DOHH2 (cell line): ENCODE measurements around the gene KIF25.

Experiments used
- H3F3A ChIP-seq: fragments of 200-600 bp; sonication (generic), shearing (Covaris generic); 2 replicates; pipeline ENCODE4 v1.6.0; 2016; ENCODE audit warnings: antibody characterized with exemption, mild to moderate bottlenecking; ENCODE audit not compliant: control insufficient read depth, insufficient read depth
- H3K27ac ChIP-seq: fragments of 200-600 bp; sonication (generic); 2 replicates; pipeline ENCODE4 v1.5.1; 2014; ENCODE audit warnings: low read depth, mild to moderate bottlenecking, low read length, moderate library complexity
- H3K27me3 ChIP-seq: fragments of 200-600 bp; sonication (generic); 2 replicates; pipeline ENCODE4 v1.6.1; 2014; ENCODE audit warnings: mild to moderate bottlenecking, low read length, mixed read lengths; ENCODE audit not compliant: control insufficient read depth
- H3K36me3 ChIP-seq: fragments of 200-600 bp; sonication (generic); 2 replicates; pipeline ENCODE4 v1.6.1; 2014; ENCODE audit warnings: mild to moderate bottlenecking, low read length, moderate library complexity, mixed read lengths; ENCODE audit not compliant: control insufficient read depth
- H3K4me1 ChIP-seq: fragments of 200-600 bp; sonication (generic); 2 replicates; pipeline ENCODE4 v1.6.1; 2014; ENCODE audit warnings: mild to moderate bottlenecking, low read length, mixed read lengths; ENCODE audit not compliant: control insufficient read depth
- H3K4me2 ChIP-seq: fragments of 200-600 bp; sonication (generic); 2 replicates; pipeline ENCODE4 v1.6.0; 2014; ENCODE audit warnings: mild to moderate bottlenecking, low read length, moderate library complexity
- H3K4me3 ChIP-seq: fragments of 200-600 bp; sonication (generic); 2 replicates; pipeline ENCODE4 v1.5.1; 2014; ENCODE audit warnings: mild to moderate bottlenecking, low read length, mixed read lengths
- H3K79me2 ChIP-seq: fragments of 200-600 bp; sonication (generic); 2 replicates; pipeline ENCODE4 v1.6.1; 2014; ENCODE audit warnings: mild to moderate bottlenecking, low read length, mixed read lengths; ENCODE audit not compliant: control insufficient read depth
- H3K9me2 ChIP-seq: fragments of 200-600 bp; sonication (generic); replicated peaks from 2 replicates; pipeline ENCODE4 v1.6.1; 2014; ENCODE audit warnings: mild to moderate bottlenecking, low read length, mixed read lengths; ENCODE audit not compliant: control insufficient read depth
- H3K9me3 ChIP-seq: fragments of 200-600 bp; sonication (generic); 2 replicates; pipeline ENCODE4 v1.6.1; 2014; ENCODE audit warnings: antibody characterized with exemption, low read length, mixed read lengths; ENCODE audit not compliant: control insufficient read depth, insufficient read depth
- H4K20me1 ChIP-seq: fragments of 200-600 bp; sonication (generic); 2 replicates; pipeline ENCODE4 v1.6.0; 2014; ENCODE audit warnings: low read depth, mild to moderate bottlenecking, antibody characterized with exemption, low read length, moderate library complexity; ENCODE audit not compliant: control insufficient read depth, insufficient read depth
- EZH2phosphoT487 ChIP-seq: fragments of 200-600 bp; sonication (generic); IDR thresholded peaks from 2 replicates; pipeline ENCODE4 v1.6.1; 2017; ENCODE audit warnings: borderline replicate concordance, mild to moderate bottlenecking, antibody characterized with exemption, low read length, moderate library complexity, mixed read lengths
- TF ChIP-seq, protein P1 (sequence below): fragments of 200-600 bp; sonication (generic); IDR thresholded peaks from one replicate; pipeline ENCODE4 v1.5.1; 2014; ENCODE audit warnings: antibody characterized with exemption, mild to moderate bottlenecking, low read depth, low read length; ENCODE audit not compliant: poor library complexity, severe bottlenecking

KIF25 gene, protein sequence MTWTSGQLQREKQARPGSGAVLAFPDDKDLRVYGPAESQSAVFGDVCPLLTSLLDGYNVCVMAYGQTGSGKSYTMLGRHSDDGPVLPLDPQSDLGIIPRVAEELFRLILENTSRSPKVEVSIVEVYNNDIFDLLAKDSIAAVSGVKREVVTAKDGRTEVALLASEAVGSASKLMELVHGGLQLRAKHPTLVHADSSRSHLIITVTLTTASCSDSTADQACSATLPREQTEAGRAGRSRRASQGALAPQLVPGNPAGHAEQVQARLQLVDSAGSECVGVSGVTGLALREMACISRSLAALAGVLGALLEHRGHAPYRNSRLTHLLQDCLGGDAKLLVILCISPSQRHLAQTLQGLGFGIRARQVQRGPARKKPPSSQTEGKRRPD

GRCh38 chr6:167997642-167998041, at the start of gene KIF25:
Gene KIF25 (plus strand): TSS chr6:167997671. CDS start chr6:168029586, 31,915 bp downstream.
- Histone ChIP-seq H3K9me2 (no peaks in the 10 kb centered on the region), H4K20me1 (no peaks in the 10 kb centered on the region), H3K27me3 (no peaks in the 10 kb centered on the region), H3F3A (no peaks in the 10 kb centered on the region), H3K9me3 (no peaks in the 10 kb centered on the region), H3K4me1 (no peaks in the 10 kb centered on the region), H3K36me3 (no peaks in the 10 kb centered on the region), H3K27ac (no peak within 1 kb of the TSS), H3K4me3 (no peak within 1 kb of the TSS), H3K4me2 (no peak within 1 kb of the TSS), H3K79me2 (no peaks in the 10 kb centered on the region)
- TF ChIP-seq EZH2phosphoT487: no peak
- TF ChIP-seq, protein P1, sequence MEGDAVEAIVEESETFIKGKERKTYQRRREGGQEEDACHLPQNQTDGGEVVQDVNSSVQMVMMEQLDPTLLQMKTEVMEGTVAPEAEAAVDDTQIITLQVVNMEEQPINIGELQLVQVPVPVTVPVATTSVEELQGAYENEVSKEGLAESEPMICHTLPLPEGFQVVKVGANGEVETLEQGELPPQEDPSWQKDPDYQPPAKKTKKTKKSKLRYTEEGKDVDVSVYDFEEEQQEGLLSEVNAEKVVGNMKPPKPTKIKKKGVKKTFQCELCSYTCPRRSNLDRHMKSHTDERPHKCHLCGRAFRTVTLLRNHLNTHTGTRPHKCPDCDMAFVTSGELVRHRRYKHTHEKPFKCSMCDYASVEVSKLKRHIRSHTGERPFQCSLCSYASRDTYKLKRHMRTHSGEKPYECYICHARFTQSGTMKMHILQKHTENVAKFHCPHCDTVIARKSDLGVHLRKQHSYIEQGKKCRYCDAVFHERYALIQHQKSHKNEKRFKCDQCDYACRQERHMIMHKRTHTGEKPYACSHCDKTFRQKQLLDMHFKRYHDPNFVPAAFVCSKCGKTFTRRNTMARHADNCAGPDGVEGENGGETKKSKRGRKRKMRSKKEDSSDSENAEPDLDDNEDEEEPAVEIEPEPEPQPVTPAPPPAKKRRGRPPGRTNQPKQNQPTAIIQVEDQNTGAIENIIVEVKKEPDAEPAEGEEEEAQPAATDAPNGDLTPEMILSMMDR: no peak

GRCh38 chr6:167947716-167948115, 49.8 kb upstream of the KIF25 start:
- no peak overlapping the region for H3K4me3 ChIP-seq
- H3K27ac ChIP-seq: no peak overlapping the region
- no peaks in the 10 kb centered on the region for H3F3A ChIP-seq
- no peak overlapping the region for H3K4me2 ChIP-seq
- no peaks in the 10 kb centered on the region for H3K4me1 ChIP-seq
- no peaks in the 10 kb centered on the region for H3K9me2 ChIP-seq
- H3K27me3 ChIP-seq: no peaks in the 10 kb centered on the region
- TF ChIP-seq, protein P1: no peak
- TF ChIP-seq EZH2phosphoT487: no peak
- no peaks in the 10 kb centered on the region for H4K20me1 ChIP-seq
- no peaks in the 10 kb centered on the region for H3K9me3 ChIP-seq
- no peaks in the 10 kb centered on the region for H3K79me2 ChIP-seq
- peaks cover 25% of the 10 kb centered on the region for H3K36me3 ChIP-seq

DNA sequence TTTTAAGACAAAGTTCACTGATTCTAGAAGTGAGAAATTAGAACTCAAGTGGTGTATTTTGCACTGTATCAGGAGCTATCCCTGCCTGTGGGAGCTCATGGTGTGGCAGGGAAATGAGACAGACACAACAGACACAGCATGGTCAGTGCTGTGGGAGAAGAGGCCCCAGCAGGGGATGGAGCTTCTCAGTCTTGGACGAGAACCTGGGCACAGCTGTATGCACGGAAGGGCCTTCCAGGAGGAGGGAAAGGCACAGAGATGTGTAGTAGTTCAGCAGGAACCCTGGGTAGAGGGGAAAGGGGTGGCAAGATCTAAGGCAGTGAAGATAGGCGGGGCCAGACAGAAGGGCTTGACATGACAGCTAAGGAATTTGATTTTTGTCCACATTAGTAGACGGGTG, 48.8 kb upstream of the KIF25 start:
- TF ChIP-seq EZH2phosphoT487: no peak
- TF ChIP-seq, protein P1: no peak
- Histone ChIP-seq H3K36me3 (peaks cover 24% of the 10 kb centered on the region), H3F3A (no peaks in the 10 kb centered on the region), H3K79me2 (no peaks in the 10 kb centered on the region), H3K4me2 (no peak overlapping the region), H3K27me3 (no peaks in the 10 kb centered on the region), H3K9me2 (no peaks in the 10 kb centered on the region), H3K4me3 (no peak overlapping the region), H3K27ac (no peak overlapping the region), H3K9me3 (no peaks in the 10 kb centered on the region), H4K20me1 (no peaks in the 10 kb centered on the region), H3K4me1 (no peaks in the 10 kb centered on the region)
